H1 (cell line): ENCODE results near the gene CBS. TPM values are rescaled to one million over a fixed set of nuclear protein-coding genes. Genes with fewer than 3 reads are reported as not detected.
"Not testable (repeated sequence)": the region's sequence is repeated elsewhere in the genome, so short reads cannot be mapped to it uniquely, and the experiment has no call there.

Experiments
- CTCF ChIA-PET: fragments of 300-600 bp; sonication (Branson Sonifier 250); formaldehyde crosslinking; loops from one replicate; lab custom pipeline; 2021; ENCODE audit not compliant: partially characterized antibody; lab: Charles Lee
- POLR2A ChIA-PET: fragments of 300-600 bp; sonication (Branson Sonifier 250); formaldehyde crosslinking; loops from one replicate; lab custom pipeline; 2021; ENCODE audit warnings: inconsistent platforms; ENCODE audit not compliant: partially characterized antibody; lab: Charles Lee
- DNase-seq, 2 experiments: peaks; one replicate each; pipeline versions ENCODE4 v3.0.0 to v3.0.0-alpha.2; 2010 to 2022; ENCODE audit warnings: low spot score in 2 of 2, low read depth in 1 of 2, mixed read lengths in 1 of 2
- FAIRE-seq: peaks from 2 replicates; lab custom pipeline; 2011; peaks lifted over from hg19 to GRCh38; lab: Jason Lieb, UNC
- H2AFZ ChIP-seq: 2 replicates; pipeline ENCODE4 v1.8.1; 2012; ENCODE audit warnings: low read length, inconsistent platforms
- H2AK5ac ChIP-seq: 2 replicates; pipeline ENCODE4 v1.6.1; 2013; ENCODE audit warnings: low read depth, low read length
- H2BK120ac ChIP-seq: replicated peaks from 2 replicates; pipeline ENCODE3; 2013; ENCODE audit warnings: low read depth, low read length, inconsistent platforms
- H2BK12ac ChIP-seq: 2 replicates; pipeline ENCODE4 v1.6.1; 2013; ENCODE audit warnings: low read depth, low read length
- H2BK15ac ChIP-seq: 2 replicates; pipeline ENCODE4 v1.6.1; 2013; ENCODE audit warnings: low read length
- H2BK20ac ChIP-seq: 2 replicates; pipeline ENCODE4 v1.6.1; 2013; ENCODE audit warnings: low read length
- H2BK5ac ChIP-seq: 2 replicates; pipeline ENCODE4 v1.6.1; 2013; ENCODE audit warnings: low read depth, low read length
- H3K14ac ChIP-seq: 2 replicates; pipeline ENCODE4 v1.6.1; 2013; ENCODE audit warnings: inconsistent platforms; ENCODE audit not compliant: insufficient read length
- H3K18ac ChIP-seq: 2 replicates; pipeline ENCODE4 v1.6.1; 2013; ENCODE audit warnings: low read length; ENCODE audit errors: extremely low read depth
- H3K23ac ChIP-seq: 2 replicates; pipeline ENCODE4 v1.6.1; 2013; ENCODE audit warnings: inconsistent platforms; ENCODE audit not compliant: insufficient read length
- H3K23me2 ChIP-seq: 2 replicates; pipeline ENCODE4 v1.6.1; 2013; ENCODE audit warnings: low read depth, low read length
- H3K27ac ChIP-seq: 2 replicates; pipeline ENCODE4 v1.6.1; 2011; ENCODE audit warnings: low read depth, low read length, inconsistent platforms
- H3K27me3 ChIP-seq, 4 experiments: replicated peaks in 1 of 4; 1 replicate in 1 of 4; 2 replicates in 3 of 4; pipeline versions ENCODE4 v1.6.1 to v1.8.1; 2011 to 2013; ENCODE audit warnings: low read length in 3 of 4, mild to moderate bottlenecking in 3 of 4, inconsistent platforms in 2 of 4, mixed read lengths in 2 of 4, moderate library complexity in 1 of 4; ENCODE audit not compliant: control insufficient read depth in 3 of 4, insufficient read depth in 3 of 4; ENCODE audit errors: extremely low read depth in 1 of 4
- H3K36me3 ChIP-seq, 4 experiments: 2 replicates each; pipeline versions ENCODE4 v1.6.1 to v1.8.1; 2011 to 2013; ENCODE audit warnings: mild to moderate bottlenecking in 4 of 4, low read length in 3 of 4, moderate library complexity in 2 of 4, control low read depth in 1 of 4, inconsistent platforms in 1 of 4; ENCODE audit not compliant: insufficient read depth in 4 of 4, control insufficient read depth in 2 of 4
- H3K4ac ChIP-seq: replicated peaks from 2 replicates; pipeline ENCODE3; 2013; ENCODE audit warnings: low read length, low read depth, mixed read lengths, inconsistent platforms; ENCODE audit not compliant: insufficient read length
- H3K4me1 ChIP-seq, 4 experiments: replicated peaks in 1 of 4; 1 replicate in 1 of 4; 2 replicates in 3 of 4; pipeline versions ENCODE4 v1.6.1 to v1.8.1; 2011 to 2013; ENCODE audit warnings: low read length in 3 of 4, inconsistent platforms in 2 of 4, mixed read lengths in 1 of 4; ENCODE audit not compliant: insufficient read depth in 4 of 4, control insufficient read depth in 3 of 4
- H3K4me2 ChIP-seq, 2 experiments: 2 replicates each; pipeline versions ENCODE4 v1.6.1 to v1.8.1; 2011 to 2013; ENCODE audit warnings: low read depth in 2 of 2, low read length in 2 of 2, control low read depth in 1 of 2, inconsistent platforms in 1 of 2, mild to moderate bottlenecking in 1 of 2; ENCODE audit not compliant: insufficient read depth in 1 of 2
- H3K4me3 ChIP-seq, 4 experiments: fragments of 200-600, 300-600 bp in 1 of 4; sonication (generic), shearing (Covaris generic), sonication (Bioruptor Twin) in 1 of 4; 2 replicates each; pipeline versions ENCODE4 v1.5.1 to v1.8.1; 2011 to 2016; ENCODE audit warnings: low read length in 4 of 4, low read depth in 3 of 4, control low read depth in 2 of 4, inconsistent platforms in 2 of 4, mild to moderate bottlenecking in 2 of 4, mixed read lengths in 1 of 4, moderate library complexity in 1 of 4; ENCODE audit not compliant: insufficient read depth in 2 of 4; ENCODE audit errors: extremely low read depth in 1 of 4
- H3K56ac ChIP-seq: replicated peaks from 2 replicates; pipeline ENCODE3; 2013; ENCODE audit warnings: low read depth, mild to moderate bottlenecking, mixed read lengths, low read length, inconsistent platforms; ENCODE audit not compliant: insufficient read length
- H3K79me1 ChIP-seq: 2 replicates; pipeline ENCODE4 v1.6.1; 2013; ENCODE audit warnings: low read depth, low read length, control low read depth
- H3K79me2 ChIP-seq, 2 experiments: 2 replicates each; pipeline versions ENCODE4 v1.6.1 to v1.8.1; 2012 to 2013; ENCODE audit warnings: low read length in 2 of 2, mild to moderate bottlenecking in 2 of 2, inconsistent platforms in 1 of 2; ENCODE audit not compliant: insufficient read depth in 2 of 2, control insufficient read depth in 1 of 2
- H3K9ac ChIP-seq, 4 experiments: replicated peaks in 1 of 4; 1 replicate in 1 of 4; 2 replicates in 3 of 4; pipeline versions ENCODE4 v1.6.1 to v1.8.1; 2011 to 2013; ENCODE audit warnings: low read depth in 3 of 4, low read length in 3 of 4, control low read depth in 2 of 4, mild to moderate bottlenecking in 2 of 4, moderate library complexity in 2 of 4, inconsistent platforms in 1 of 4; ENCODE audit errors: extremely low read depth in 1 of 4
- H3K9me3 ChIP-seq, 2 experiments: 2 replicates each; pipeline versions ENCODE4 v1.6.1 to v1.8.1; 2012 to 2013; ENCODE audit warnings: mild to moderate bottlenecking in 2 of 2, moderate library complexity in 2 of 2, control low read depth in 1 of 2, inconsistent platforms in 1 of 2, low read depth in 1 of 2, low read length in 1 of 2, mixed read lengths in 1 of 2; ENCODE audit not compliant: insufficient read depth in 2 of 2
- H4K20me1 ChIP-seq, 2 experiments: replicated peaks in 1 of 2; 2 replicates each; pipeline versions ENCODE3 to v1.8.1; 2011 to 2013; ENCODE audit warnings: inconsistent platforms in 2 of 2, low read length in 2 of 2, mild to moderate bottlenecking in 1 of 2; ENCODE audit not compliant: insufficient read depth in 2 of 2, control insufficient read depth in 1 of 2
- H4K5ac ChIP-seq: 2 replicates; pipeline ENCODE4 v1.6.1; 2013; ENCODE audit warnings: low read length, low read depth, mixed read lengths, inconsistent platforms; ENCODE audit not compliant: insufficient read length
- H4K8ac ChIP-seq: 2 replicates; pipeline ENCODE4 v1.8.0; 2013; ENCODE audit warnings: mild to moderate bottlenecking, moderate library complexity, low read length, inconsistent platforms; ENCODE audit not compliant: insufficient read depth; ENCODE audit errors: extremely low read depth
- H4K91ac ChIP-seq: replicated peaks from 2 replicates; pipeline ENCODE3; 2013; ENCODE audit warnings: low read length, mixed read lengths, inconsistent platforms; ENCODE audit not compliant: insufficient read length
- WGBS, 2 experiments: shearing (Covaris generic) in 1 of 2; methylation state at CpG; one replicate each; pipeline versions ENCODE4 v1.1.6 to v1.1.7; 2013 to 2015; ENCODE audit warnings: low lambda C conversion rate in 2 of 2, mixed read lengths in 2 of 2, inconsistent platforms in 1 of 2, low coverage in 1 of 2, missing lambda C conversion rate in 1 of 2; ENCODE audit not compliant: insufficient replicate concordance in 2 of 2, insufficient coverage in 1 of 2, insufficient read length in 1 of 2; ENCODE audit errors: extremely low coverage in 1 of 2, missing lambda C conversion rate in 1 of 2; 5-methylcytosine and 5-hydroxymethylcytosine counted together
- polyA plus RNA-seq, 7 experiments: library from polyadenylated mRNA; depleted of rRNA in 3 of 7; stranded (reverse) in 5 of 7; unstranded in 2 of 7; fragments of >200 nt in 5 of 7; fragments of 200-250 nt in 2 of 7; gene quantifications; 1 replicate in 5 of 7; 2 replicates in 1 of 7; 4 replicates in 1 of 7; pipeline versions ENCODE4 v1.2.1 to v1.2.3, GENCODE V29; 2011 to 2013; ENCODE audit warnings: missing spikeins in 2 of 7, mixed read lengths in 2 of 7
- total RNA-seq: library from RNA; stranded (reverse); fragmentation: NEBNext Ultra II Directional; extraction: Animal tissue kit (Norgen Biotek cat#: 25700); gene quantifications from 2 replicates; pipeline ENCODE4 v1.2.1, GENCODE V29; 2021

The CBS gene
- total and polyA plus RNA-seq, 2 of the 8 experiments (the other 6 are each of a cell fraction or from before 2014, with no cell fraction given), result 114 to 455 TPM

DNA sequence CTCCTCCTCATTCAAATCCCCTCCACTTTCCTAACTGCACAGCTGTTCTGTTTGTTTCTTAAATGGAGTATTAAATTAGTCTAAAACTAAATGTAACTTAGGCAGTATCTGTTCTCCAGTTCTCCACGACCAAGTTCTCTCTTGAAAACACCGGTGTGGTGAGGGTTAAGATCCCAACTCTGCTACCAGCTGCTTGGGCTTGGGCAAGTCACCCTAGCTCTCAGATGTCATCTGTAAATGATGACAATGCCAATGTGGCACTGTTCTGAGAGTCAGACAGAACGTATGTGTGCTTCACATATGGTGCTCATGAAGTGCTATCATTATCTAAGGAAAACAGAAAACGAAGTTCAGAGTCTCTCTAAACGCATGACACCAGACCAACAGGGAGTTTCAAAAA is 29.0 kb upstream of the CBS start:
- H3K9ac ChIP-seq, H2BK120ac ChIP-seq, H3K4me2 ChIP-seq, H3K79me1 ChIP-seq, H3K18ac ChIP-seq, H3K36me3 ChIP-seq, H2BK12ac ChIP-seq, POLR2A ChIA-PET, H3K9me3 ChIP-seq, H3K27me3 ChIP-seq, CTCF ChIA-PET, H3K79me2 ChIP-seq, H4K5ac ChIP-seq, H3K4ac ChIP-seq, H3K23ac ChIP-seq, H3K4me1 ChIP-seq, H2AFZ ChIP-seq, H2BK15ac ChIP-seq, H3K23me2 ChIP-seq, H2BK20ac ChIP-seq, H4K20me1 ChIP-seq, H2AK5ac ChIP-seq, H3K14ac ChIP-seq, H3K4me3 ChIP-seq, DNase-seq, H4K91ac ChIP-seq, H2BK5ac ChIP-seq, H3K56ac ChIP-seq, FAIRE-seq, H4K8ac ChIP-seq, H3K27ac ChIP-seq: not testable (repeated sequence)
- WGBS, 2 experiments, result 97% methylated on average over 2 of the region's 5 CpGs; no CpG with 5 or more reads in 1 of the 2 experiments

DNA sequence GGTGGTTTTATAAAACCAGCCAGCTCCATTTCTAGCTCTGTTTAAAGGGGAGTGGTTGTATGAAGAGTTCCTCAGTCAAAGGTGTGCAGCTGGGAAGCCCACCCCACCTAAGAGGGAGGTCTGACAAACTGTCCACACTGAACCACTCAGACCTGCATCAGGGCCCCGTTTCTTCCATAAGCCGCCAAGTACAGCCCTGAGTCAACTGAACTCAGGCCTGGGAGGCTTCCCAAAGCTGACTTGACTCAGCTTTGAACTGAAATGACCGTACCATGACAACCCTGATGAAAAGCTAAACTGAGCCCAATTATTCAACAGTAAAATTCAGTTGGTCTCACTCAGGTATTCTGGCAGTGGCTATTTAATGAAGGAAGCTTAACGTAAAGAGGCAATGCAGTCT is 26.6 kb upstream of the CBS start:
- H3K27ac ChIP-seq, H3K27me3 ChIP-seq, H3K4ac ChIP-seq, H4K20me1 ChIP-seq, CTCF ChIA-PET, H2BK120ac ChIP-seq, H3K4me2 ChIP-seq, H4K91ac ChIP-seq, H3K79me2 ChIP-seq, H3K79me1 ChIP-seq, H4K8ac ChIP-seq, H4K5ac ChIP-seq, DNase-seq, H3K23ac ChIP-seq, H2AFZ ChIP-seq, H3K14ac ChIP-seq, H3K9ac ChIP-seq, H2BK5ac ChIP-seq, H2AK5ac ChIP-seq, FAIRE-seq, POLR2A ChIA-PET, H3K56ac ChIP-seq, H3K18ac ChIP-seq, H3K4me3 ChIP-seq, H3K9me3 ChIP-seq, H2BK15ac ChIP-seq, H3K4me1 ChIP-seq, H3K23me2 ChIP-seq, H2BK12ac ChIP-seq, H2BK20ac ChIP-seq, H3K36me3 ChIP-seq: not testable (repeated sequence)
- WGBS, 2 experiments, result no CpG with 5 or more reads among the region's 4 CpGs
